HG03139 (cell line): ENCODE results near the gene TERT.

Experiments used
- ATAC-seq: cut with Tn5 transposase; IDR thresholded peaks from one replicate; pipeline ENCODE4 v1.9.1; 2021; ENCODE audit not compliant: unreplicated experiment

TERT gene

DNA sequence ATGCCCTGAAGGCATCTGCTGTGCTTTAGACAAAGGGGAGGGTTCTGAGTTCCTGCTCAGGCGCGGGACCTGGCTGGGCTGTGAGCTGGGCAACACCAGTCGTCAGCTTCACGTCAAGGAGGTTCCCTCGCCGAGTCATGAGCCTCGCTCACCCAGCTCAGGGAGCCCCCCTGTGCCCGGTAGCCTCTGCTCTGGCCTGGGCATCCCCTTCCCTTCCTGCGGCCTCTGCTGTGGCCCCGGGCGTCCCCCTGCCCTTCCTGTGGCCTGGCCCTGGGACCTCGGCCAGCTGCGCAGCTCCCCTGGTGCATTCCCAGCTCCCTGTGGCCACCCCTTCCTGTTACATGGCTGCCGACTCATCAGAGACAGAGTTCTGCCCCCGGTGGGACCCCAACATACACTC is 29.8 kb downstream of the TERT start:
- ATAC-seq: no peak

DNA sequence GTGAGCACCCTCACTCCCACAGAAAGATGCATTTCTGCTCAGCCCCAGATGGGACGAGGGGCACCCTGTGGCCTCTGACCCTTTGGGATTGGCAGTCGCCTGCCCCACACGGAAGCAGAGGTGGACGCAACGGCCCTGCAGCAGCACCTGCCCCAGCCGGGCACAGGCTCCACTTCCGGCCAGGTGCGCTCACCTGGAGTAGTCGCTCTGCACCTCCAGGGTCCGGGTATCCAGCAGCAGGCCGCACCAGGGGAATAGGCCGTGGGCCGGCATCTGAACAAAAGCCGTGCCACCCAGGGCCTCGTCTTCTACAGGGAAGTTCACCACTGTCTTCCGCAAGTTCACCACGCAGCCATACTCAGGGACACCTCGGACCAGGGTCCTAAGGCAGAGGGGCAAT is 30.7 kb downstream of the TERT start:
- ATAC-seq: no peak

DNA sequence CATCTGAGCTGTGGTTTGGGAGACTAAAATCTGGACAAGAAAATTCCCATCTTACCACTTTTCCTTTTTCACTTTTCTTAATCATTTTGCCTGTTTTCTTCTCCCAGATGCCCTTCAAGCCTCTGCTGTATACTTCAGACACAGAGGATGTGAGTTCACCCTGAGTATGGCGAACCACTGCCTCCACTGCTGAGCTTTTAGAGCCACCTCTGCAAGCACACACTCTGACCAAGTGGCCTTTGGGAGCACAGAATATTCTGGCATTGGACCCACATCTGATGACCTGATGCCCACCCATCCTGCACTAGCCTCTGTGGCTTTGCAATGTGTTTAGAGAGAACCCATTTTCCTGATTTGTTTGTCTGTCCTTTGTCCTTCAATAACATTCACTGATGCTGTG is 32.5 kb downstream of the TERT start:
- no peak for ATAC-seq

GRCh38 chr5:1261643-1262042 is 33.2 kb downstream of the TERT start:
- ATAC-seq: no peak

DNA sequence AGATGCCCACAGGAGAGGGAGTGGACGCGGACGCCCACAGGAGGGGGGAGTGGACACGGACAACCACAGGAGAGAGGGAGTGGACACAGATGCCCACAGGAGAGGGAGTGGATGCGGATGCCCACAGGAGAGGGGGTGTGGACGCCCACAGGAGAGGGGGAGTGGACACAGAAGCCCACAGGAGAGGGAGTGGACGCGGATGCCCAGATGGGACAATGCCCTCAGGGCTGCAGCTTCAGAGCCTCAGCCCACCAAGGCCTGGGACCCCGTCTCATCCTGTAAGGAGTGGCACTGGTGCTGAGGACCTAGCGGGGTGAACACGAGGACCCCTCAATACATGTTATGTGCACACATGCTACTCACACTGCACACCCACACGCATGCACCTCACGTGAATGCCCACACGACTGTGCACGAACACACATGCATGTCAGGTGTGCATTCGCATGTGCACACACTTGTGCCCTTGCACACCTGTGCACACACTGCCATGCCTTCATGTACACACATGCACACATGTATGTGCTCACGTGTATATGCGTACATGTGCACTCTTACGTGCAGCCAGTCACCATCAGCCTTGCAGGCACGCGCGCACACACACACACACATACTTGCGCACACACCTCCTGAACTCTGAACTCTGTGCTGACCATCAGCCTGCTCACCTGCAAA is 34.9 kb downstream of the TERT start:
- no peak for ATAC-seq

GRCh38 chr5:1257841-1258240 is 37.0 kb downstream of the TERT start:
- ATAC-seq: no peak

- no peak for ATAC-seq
Measured at GRCh38 chr5:1257363-1257762, 37.5 kb downstream of the TERT start.

DNA sequence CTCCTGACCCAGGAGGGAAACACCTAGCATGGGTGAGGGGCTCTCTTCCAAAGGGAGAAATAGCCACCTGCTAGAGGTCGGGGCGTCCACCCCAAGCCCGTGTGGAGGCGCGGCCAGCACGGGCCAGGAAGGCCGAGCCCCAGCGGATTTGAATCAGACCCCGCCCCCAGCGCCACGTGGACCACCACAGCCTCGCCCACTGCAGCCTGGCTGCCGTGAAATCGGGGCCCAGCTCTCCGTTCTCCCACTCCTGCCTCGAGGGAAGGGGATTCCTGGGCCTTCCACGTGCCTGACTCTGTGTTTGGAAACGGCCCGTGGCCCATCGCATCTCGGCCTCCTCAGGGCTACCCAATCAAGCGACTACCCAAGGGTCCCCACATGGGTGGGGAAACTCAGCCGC is 38.1 kb downstream of the TERT start:
- ATAC-seq: no peak

DNA sequence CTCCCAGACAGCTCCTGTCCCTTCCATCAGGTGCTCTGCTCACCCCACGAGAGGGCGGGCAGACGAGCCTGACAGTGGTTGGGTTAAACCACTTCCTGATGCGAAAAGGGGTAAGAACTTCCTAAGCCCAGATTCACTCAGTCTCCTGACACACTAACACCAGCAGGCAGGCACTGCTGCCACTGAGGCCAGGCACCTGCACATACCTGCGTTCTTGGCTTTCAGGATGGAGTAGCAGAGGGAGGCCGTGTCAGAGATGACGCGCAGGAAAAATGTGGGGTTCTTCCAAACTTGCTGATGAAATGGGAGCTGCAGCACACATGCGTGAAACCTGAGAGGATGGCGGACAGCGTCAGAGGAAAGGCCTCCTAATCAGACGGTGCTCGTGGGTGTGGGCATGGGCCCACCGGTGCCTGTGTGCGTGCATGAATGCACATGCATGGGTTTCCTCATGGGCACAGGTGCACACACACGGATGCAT is 39.7 kb downstream of the TERT start:
- ATAC-seq: no peak

GRCh38 chr5:1254196-1254595 is 40.7 kb downstream of the TERT start:
- no peak for ATAC-seq

DNA sequence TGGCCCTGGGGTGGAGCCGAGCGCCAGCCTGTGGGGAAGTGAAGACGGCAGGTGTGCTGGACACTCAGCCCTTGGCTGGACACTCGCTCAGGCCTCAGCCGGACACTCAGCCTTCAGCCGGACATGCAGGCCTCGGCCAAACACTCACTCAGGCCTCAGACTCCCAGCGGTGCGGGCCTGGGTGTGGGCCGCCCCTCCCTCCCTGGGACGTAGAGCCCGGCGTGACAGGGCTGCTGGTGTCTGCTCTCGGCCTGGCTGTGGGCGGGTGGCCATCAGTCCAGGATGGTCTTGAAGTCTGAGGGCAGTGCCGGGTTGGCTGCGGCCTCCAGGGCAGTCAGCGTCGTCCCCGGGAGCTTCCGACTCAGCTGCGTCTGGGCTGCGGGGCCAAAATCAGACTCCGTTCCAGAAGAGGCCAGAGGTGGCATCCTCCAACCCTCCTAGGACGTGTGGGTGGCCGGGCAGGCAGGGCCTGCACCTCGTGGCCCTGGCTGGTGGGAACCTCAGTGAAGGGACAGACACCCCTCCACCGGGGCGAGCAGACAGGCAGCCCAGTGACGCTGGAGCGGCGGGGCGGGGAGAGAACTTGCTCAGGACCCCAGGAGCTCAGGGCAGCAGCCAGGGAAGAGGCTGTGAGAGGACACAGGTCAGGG is 41.3 kb downstream of the TERT start:
- ATAC-seq: no peak

GRCh38 chr5:1252681-1253080 is 42.2 kb downstream of the TERT start:
- no peak for ATAC-seq

DNA sequence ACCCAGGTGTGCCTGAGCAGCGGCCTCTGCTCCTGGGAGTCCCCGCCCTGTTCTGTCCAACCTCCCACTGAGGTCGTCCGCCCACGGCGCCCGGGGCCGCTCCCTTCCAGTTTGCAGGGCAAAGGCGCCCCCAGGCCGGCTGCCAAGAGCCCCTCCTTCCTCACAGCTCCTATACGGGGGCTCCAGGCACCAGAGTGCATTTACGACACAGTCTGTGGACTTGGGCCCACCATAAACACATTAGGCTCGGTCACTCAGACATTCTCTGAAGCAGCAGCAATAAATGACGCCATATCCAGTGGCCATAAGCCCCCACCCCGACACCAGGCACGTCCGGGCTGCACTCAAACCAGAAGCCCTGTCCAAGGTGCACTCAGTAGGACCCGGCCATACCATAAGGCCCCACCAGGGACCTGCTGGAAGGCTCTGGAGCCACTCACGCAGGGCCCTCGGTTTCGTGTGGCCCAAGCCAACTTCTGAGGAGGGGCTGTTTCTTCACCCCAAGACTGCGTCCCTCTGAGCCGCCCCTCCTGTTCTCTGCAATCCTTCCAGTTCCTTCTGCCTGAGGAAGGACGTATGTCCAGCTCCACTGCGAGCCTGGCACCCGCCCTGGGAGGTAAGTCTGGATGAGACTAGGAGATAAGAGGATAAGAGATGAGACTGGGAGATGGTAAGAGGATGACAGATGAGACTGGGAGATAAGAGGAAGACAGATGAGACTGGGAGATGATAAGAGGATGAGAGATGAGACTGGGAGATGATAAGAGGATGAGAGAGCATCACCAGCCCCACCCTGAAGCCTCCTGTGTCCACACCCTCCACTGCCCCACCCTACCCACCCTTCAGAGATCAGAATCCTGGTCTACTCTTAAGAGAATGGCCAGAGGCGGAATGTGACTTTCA is 42.9 kb downstream of the TERT start:
- ATAC-seq: no peak

DNA sequence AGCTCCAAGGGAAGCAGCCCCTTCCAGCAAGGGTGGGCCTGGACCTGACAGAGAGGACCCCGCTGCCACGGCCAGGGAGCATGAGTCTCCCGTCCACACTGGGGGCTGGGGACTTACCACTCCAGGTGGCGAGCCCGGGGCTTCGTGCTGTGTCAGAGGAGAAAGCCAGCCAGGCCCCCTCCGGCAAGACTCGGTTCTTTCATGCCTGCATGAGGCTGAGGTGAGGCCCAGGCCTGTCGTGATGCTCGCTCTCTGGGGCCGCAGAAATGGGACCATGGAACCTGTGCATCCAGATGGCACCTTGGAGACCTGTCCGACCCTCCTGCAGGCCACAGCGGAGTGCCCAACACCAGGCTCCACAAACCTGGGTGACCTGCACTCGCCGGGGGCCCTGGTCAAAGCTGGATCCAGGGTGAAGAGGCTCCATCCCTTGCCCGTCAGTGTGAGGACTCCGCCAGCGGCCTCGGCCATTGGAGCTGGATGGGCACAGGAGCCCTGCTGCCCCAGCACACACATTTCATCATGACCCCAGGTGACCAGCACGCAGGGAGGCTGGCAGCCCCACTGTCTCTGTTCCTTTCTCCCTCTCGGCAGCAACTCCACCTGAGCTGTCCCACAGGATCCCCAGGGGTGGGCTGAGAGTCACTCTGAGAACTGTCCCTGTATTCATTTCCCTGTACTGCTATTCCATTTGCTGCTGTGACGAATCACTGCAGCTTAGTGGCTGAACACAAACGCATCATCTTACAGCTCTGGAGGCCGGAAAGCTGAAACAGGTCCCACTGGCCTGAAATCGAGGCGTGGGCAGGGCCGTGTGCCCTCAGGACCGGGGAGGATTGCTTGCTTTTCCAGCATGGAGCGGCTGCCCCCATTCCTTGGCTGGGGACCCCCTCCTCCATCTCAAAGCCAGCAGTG is 45.2 kb downstream of the TERT start:
- ATAC-seq: no peak

DNA sequence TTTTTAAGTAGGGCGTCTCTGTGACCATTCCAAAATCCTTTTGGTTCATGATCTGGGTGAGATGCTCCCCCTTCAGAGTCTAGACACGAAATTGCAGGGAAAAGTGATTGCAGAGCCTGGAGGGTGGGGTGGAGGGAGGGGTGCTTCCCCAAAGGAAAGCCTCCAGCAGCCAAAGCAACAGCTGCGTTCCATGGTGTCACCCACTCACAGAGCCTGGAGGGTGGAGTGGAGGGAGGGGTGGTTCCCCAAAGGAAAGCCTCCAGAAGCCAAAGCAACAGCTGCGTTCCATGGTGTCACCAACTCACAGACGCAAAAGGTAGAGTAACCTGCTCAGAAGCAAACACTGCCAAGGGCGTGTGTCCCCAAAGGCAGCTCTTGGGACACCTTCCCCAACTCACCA is 47.1 kb downstream of the TERT start:
- no peak for ATAC-seq

GRCh38 chr5:1246711-1247431 is 48.0 kb downstream of the TERT start:
- ATAC-seq: no peak

- no peak for ATAC-seq
Measured at GRCh38 chr5:1245905-1246576, 48.8 kb downstream of the TERT start.

- ATAC-seq: no peak
Measured at GRCh38 chr5:1244976-1245375, 49.9 kb downstream of the TERT start.

DNA sequence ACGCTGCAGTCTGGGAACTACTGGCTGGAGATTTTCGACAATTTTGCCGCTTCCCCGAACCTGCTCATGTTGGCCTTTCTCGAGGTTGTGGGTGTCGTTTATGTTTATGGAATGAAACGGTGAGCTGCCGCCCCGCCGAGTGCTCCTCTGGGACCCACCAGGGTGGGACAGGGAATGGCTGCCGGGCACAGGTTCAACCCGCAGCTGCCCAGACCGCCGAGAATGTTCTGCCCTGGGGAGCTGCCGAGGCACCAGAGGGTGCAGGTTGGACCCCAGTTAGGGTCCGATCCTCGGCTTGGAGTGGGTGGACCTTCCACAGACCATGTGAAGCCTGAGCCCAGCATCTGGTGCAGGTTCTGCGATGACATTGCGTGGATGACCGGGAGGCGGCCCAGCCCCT is 50.6 kb downstream of the TERT start:
- ATAC-seq: no peak
